GM18511 (cell line): ENCODE results near the gene IL4.

Source experiments
- ATAC-seq: cut with Tn5 transposase; IDR thresholded peaks from one replicate; pipeline ENCODE4 v1.9.1; 2021; ENCODE audit warnings: mild to moderate bottlenecking, moderate library complexity; ENCODE audit not compliant: unreplicated experiment

Gene IL4

GRCh38 chr5:132657676-132658380 lies 16.0 kb upstream of the IL4 start, which contains the start of gene IL13:
Gene IL13 (plus strand): TSS chr5:132658173. CDS start chr5:132658187, 14 bp downstream.
- ATAC-seq: no peak

GRCh38 chr5:132658381-132659302 lies 15.1 kb upstream of the IL4 start:
- no peak for ATAC-seq

- ATAC-seq: no peak
Observed at GRCh38 chr5:132659598-132660493, 13.9 kb upstream of the IL4 start.

GRCh38 chr5:132661231-132662003 lies 12.4 kb upstream of the IL4 start:
- ATAC-seq: no peak

GRCh38 chr5:132662004-132662401 lies 11.8 kb upstream of the IL4 start:
- ATAC-seq: no peak

- ATAC-seq: peak; percentile 68
Observed at GRCh38 chr5:132662925-132663770, 10.6 kb upstream of the IL4 start.

- peak; percentile 56 for ATAC-seq
Observed at GRCh38 chr5:132663771-132664695, 9.8 kb upstream of the IL4 start.

- ATAC-seq: no peak
Observed at GRCh38 chr5:132664696-132665209, 9.0 kb upstream of the IL4 start.

- ATAC-seq: no peak
Observed at GRCh38 chr5:132665574-132666080, 8.2 kb upstream of the IL4 start.

GRCh38 chr5:132666310-132667123 lies 7.3 kb upstream of the IL4 start:
- ATAC-seq: no peak

GRCh38 chr5:132667309-132667708 lies 6.5 kb upstream of the IL4 start:
- no peak for ATAC-seq

- no peak for ATAC-seq
Observed at GRCh38 chr5:132667761-132668705, 5.8 kb upstream of the IL4 start.

GRCh38 chr5:132668706-132669454 lies 4.9 kb upstream of the IL4 start:
- no peak for ATAC-seq

GRCh38 chr5:132669455-132669820 lies 4.4 kb upstream of the IL4 start:
- ATAC-seq: no peak
